ENCODE data around the gene SLC25A30. TPM values are rescaled to one million over a fixed set of nuclear protein-coding genes. Genes with fewer than 3 reads are reported as not detected.

The SLC25A30 gene
- total RNA-seq, 1 donor from 2014 or later = 8.8 TPM

DNA sequence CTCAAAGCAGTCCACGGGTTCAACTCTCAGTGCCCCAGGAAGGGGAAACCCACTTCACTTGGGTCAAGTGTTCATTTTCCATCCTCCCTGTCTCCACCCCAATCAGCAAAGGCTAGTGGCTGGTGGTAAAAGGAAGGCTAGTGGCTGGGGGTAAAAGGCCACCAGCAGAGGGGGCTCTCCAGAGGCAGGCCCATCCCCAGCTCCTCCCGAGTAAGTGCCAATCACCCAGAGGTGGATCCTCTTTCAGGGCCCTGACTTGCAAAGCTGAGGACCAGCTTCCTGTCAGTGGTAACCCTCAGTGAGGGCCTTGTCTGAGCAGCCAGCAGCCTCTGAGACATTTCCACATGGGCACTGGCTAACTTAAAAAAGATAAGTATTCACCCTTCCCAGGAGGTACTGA lies 55.2 kb downstream of the SLC25A30 start:
- Mint-ChIP-seq H3K27me3 (ENCODE audit: low read depth) (no peaks in the 10 kb centered on the region), H3K4me3 (no peak overlapping the region), H3K36me3 (peaks cover 45% of the 10 kb centered on the region), H3K27ac (no peak overlapping the region), H3K4me1 (no peaks in the 10 kb centered on the region), H3K9me3 (peaks cover 23% of the 10 kb centered on the region)
- DNase-seq (ENCODE audit: low spot score in 2 of 2, unreplicated experiment in 2 of 2) = no peak
- TF ChIP-seq, protein P1, sequence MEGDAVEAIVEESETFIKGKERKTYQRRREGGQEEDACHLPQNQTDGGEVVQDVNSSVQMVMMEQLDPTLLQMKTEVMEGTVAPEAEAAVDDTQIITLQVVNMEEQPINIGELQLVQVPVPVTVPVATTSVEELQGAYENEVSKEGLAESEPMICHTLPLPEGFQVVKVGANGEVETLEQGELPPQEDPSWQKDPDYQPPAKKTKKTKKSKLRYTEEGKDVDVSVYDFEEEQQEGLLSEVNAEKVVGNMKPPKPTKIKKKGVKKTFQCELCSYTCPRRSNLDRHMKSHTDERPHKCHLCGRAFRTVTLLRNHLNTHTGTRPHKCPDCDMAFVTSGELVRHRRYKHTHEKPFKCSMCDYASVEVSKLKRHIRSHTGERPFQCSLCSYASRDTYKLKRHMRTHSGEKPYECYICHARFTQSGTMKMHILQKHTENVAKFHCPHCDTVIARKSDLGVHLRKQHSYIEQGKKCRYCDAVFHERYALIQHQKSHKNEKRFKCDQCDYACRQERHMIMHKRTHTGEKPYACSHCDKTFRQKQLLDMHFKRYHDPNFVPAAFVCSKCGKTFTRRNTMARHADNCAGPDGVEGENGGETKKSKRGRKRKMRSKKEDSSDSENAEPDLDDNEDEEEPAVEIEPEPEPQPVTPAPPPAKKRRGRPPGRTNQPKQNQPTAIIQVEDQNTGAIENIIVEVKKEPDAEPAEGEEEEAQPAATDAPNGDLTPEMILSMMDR (IDR thresholded peaks at IDR 0.05; ENCODE audit: unreplicated experiment) = no peak

DNA sequence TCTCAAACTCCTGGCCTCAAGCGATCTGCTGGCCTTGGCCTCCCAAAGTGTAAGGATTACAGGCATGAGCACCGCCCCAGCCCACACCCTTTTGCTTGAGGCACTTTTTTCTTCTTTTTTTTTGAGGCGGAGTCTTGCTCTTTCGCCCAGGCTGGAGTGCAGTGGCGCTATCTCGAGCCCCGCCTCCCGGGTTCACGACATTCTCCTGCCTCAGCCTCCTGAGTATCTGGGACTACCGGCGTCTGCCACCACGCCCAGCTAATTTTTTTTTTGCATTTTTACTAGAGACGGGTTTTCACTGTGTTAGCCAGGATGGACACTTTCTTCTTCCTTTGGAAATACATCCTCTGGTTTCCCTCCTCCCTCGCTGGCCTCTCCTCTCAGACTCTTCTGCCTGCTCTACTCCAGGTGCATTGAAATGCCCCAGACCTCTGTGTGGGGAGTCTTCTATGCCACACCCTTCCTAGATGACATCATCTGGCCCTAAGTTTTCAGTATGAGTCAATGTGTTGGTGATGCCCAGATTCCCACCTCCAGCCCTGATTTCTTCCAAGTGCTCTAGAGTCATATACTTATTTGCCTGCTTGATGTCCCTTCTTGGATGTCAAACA lies 56.5 kb downstream of the SLC25A30 start:
- no peaks in the 10 kb centered on the region for H3K27me3 Mint-ChIP-seq (ENCODE audit: low read depth)
- no peak overlapping the region for H3K27ac Mint-ChIP-seq
- H3K9me3 Mint-ChIP-seq = peaks cover 23% of the 10 kb centered on the region
- H3K4me1 Mint-ChIP-seq = no peaks in the 10 kb centered on the region
- no peak overlapping the region for H3K4me3 Mint-ChIP-seq
- no peak for DNase-seq (ENCODE audit: low spot score in 2 of 2, unreplicated experiment in 2 of 2)
- H3K36me3 Mint-ChIP-seq = peaks cover 50% of the 10 kb centered on the region
- TF ChIP-seq, protein P1 (IDR thresholded peaks at IDR 0.05; ENCODE audit: unreplicated experiment) = no peak

DNA sequence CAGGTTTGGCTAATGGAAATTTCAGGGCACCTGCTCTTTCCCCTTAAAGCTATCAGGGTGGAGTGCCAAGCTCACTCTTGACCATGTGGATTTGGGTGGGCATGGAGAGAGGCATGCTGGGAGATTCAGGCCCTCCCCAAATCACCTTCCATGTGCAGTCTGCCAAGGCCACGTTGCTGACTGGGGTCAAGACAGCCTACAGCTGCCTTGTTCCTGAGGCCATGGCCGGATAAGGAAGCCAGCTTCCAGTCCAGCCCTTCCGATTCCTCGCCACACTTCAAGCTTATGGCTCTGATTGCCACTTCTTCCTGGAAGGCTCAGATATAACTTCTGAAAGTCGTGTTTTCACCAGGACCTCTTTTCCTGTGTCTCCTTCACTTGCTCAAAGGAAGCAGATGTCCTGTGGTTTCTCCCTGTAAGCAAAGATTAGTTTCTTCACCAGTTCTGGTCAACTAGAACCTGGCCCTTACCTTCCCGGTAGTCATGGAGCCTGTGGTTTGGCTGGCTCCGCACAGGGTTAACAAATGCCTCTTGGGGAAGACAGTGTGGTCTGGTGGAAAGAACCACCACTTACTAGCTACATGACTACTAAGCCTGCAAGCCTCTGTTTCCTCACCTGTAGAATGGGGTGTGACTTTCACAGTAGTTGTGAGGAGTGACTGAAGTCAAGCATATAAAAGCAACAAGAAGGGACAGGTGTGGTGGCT lies 61.1 kb downstream of the SLC25A30 start:
- TF ChIP-seq, protein P1 (IDR thresholded peaks at IDR 0.05; ENCODE audit: unreplicated experiment) = no peak
- Mint-ChIP-seq H3K36me3 (peaks cover 38% of the 10 kb centered on the region), H3K27ac (no peak overlapping the region), H3K9me3 (peaks cover 4% of the 10 kb centered on the region), H3K4me3 (no peak overlapping the region), H3K4me1 (no peaks in the 10 kb centered on the region), H3K27me3 (ENCODE audit: low read depth) (no peaks in the 10 kb centered on the region)
- no peak for DNase-seq (ENCODE audit: low spot score in 2 of 2, unreplicated experiment in 2 of 2)

DNA sequence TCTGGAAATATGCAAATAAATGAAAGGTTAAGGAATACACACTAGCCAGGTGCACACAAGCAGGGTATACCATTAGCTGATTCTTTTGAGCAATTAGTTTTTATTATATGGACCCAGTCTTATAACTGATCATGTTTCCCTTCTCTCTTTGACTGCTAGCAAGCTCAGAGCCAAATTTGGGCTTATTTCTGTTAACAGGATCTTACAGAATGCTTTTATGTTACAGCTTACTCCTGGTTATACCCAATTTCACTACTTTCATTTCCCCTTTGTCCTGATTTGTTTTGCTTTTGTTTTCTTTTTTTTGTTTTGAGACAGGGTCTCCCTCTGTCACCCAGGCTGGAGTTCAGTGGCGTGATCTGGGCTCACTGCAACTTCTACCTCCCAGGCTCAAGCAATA lies 64.3 kb downstream of the SLC25A30 start:
- no peak overlapping the region for H3K4me3 Mint-ChIP-seq
- H3K4me1 Mint-ChIP-seq = no peaks in the 10 kb centered on the region
- DNase-seq (ENCODE audit: low spot score in 2 of 2, unreplicated experiment in 2 of 2) = no peak
- TF ChIP-seq, protein P1 (IDR thresholded peaks at IDR 0.05; ENCODE audit: unreplicated experiment) = no peak
- H3K27ac Mint-ChIP-seq = no peak overlapping the region
- H3K36me3 Mint-ChIP-seq = peaks cover 43% of the 10 kb centered on the region
- no peaks in the 10 kb centered on the region for H3K27me3 Mint-ChIP-seq (ENCODE audit: low read depth)
- no peaks in the 10 kb centered on the region for H3K9me3 Mint-ChIP-seq

DNA sequence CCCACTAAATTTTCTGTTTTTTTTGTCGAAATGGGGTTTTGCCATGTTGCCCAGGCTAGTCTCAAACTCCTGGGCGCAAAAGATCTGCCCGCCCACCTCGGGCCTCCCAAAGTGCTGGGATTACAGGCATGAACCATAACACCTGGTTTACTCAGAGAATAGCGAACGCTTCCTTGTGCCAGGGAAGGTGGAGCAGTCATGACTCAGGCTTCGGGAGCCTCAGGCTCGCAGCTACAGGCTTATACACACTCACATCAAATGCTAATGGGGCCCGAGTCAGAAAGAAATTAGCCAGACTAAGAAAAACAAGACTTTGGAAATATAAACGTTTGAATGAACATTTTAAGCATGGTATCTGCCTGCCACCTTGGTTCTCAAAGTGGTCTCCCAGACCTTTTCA lies 66.1 kb downstream of the SLC25A30 start:
- Mint-ChIP-seq H3K4me1 (peaks cover 2% of the 10 kb centered on the region), H3K36me3 (peaks cover 39% of the 10 kb centered on the region), H3K9me3 (no peaks in the 10 kb centered on the region), H3K27me3 (ENCODE audit: low read depth) (no peaks in the 10 kb centered on the region), H3K4me3 (no peak overlapping the region), H3K27ac (no peak overlapping the region)
- TF ChIP-seq, protein P1 (IDR thresholded peaks at IDR 0.05; ENCODE audit: unreplicated experiment) = no peak
- no peak for DNase-seq (ENCODE audit: low spot score in 2 of 2, unreplicated experiment in 2 of 2)

All from mesothelial cell of epicardium (in vitro differentiated cells).